B cell (primary cell): ENCODE measurements around the gene HTRA3. TPM values are rescaled to one million over a fixed set of nuclear protein-coding genes. Genes with fewer than 3 reads are reported as not detected.

ENCODE experiments used
- ATAC-seq: fragments of 200-7000 bp; cut with Tn5 transposase; one replicate; pipeline ENCODE4 v1.10.0; 2021; ENCODE audit warnings: low read depth, mild to moderate bottlenecking, moderate number of reproducible peaks, moderate library complexity
- CTCF ChIA-PET: fragments of 350-600 bp; sonication (Branson Sonifier 250); formaldehyde crosslinking; loops from one replicate; lab custom pipeline; 2021; ENCODE audit warnings: antibody characterized with exemption, inconsistent platforms; lab: Charles Lee
- POLR2A ChIA-PET: fragments of 350-600 bp; sonication (Branson Sonifier 250); formaldehyde crosslinking; loops from one replicate; lab custom pipeline; 2021; ENCODE audit warnings: antibody characterized with exemption; lab: Charles Lee
- DNase-seq: peaks from one replicate; pipeline ENCODE4 v3.0.0; 2013
- H2AFZ ChIP-seq: 2 replicates; pipeline ENCODE4 v1.6.1; 2012; ENCODE audit warnings: mild to moderate bottlenecking, low read depth, low read length; ENCODE audit not compliant: insufficient read depth, poor library complexity, severe bottlenecking
- H3K27ac ChIP-seq, 2 donors: 1 replicate in 1 of 2; 2 replicates in 1 of 2; pipeline ENCODE4 v1.5.1; 2012 to 2013; ENCODE audit warnings: low read length in 2 of 2, mild to moderate bottlenecking in 2 of 2, moderate library complexity in 1 of 2
- H3K27me3 ChIP-seq, 4 experiments: fragments of 200-600 bp in 1 of 4; sonication (generic) in 1 of 4; replicated peaks in 1 of 4; 1 replicate in 2 of 4; 2 replicates in 2 of 4; pipeline versions ENCODE4 v1.6.1 to v1.7.0; 2013 to 2016; ENCODE audit warnings: low read length in 3 of 4, mild to moderate bottlenecking in 2 of 4, mixed read lengths in 1 of 4, moderate library complexity in 1 of 4; ENCODE audit not compliant: insufficient read depth in 4 of 4, control insufficient read depth in 3 of 4; ENCODE audit errors: control extremely low read depth in 1 of 4
- H3K36me3 ChIP-seq, 2 experiments: replicated peaks in 1 of 2; 1 replicate in 1 of 2; 2 replicates in 1 of 2; pipeline versions ENCODE4 v1.6.1 to v1.7.1; 2013; ENCODE audit warnings: low read length in 1 of 2; ENCODE audit not compliant: insufficient read depth in 2 of 2, control insufficient read depth in 1 of 2; ENCODE audit errors: control extremely low read depth in 1 of 2, extremely low read depth in 1 of 2
- H3K4me1 ChIP-seq, 2 donors: fragments of 200-600 bp in 1 of 2; sonication (generic) in 1 of 2; 1 replicate in 1 of 2; 2 replicates in 1 of 2; pipeline versions ENCODE4 v1.5.1 to v1.6.1; 2013 to 2017; ENCODE audit warnings: low read length in 2 of 2; ENCODE audit not compliant: control insufficient read depth in 2 of 2, insufficient read depth in 2 of 2
- H3K4me2 ChIP-seq: replicated peaks from 2 replicates; pipeline ENCODE3; 2012; ENCODE audit warnings: mild to moderate bottlenecking, low read depth, low read length; ENCODE audit not compliant: poor library complexity, severe bottlenecking
- H3K4me3 ChIP-seq, 5 experiments: fragments of 200-600 bp in 1 of 5; sonication (generic) in 1 of 5; 1 replicate in 3 of 5; 2 replicates in 2 of 5; pipeline versions ENCODE4 v1.5.1 to v1.7.0; 2011 to 2016; ENCODE audit warnings: low read length in 4 of 5, mild to moderate bottlenecking in 4 of 5, low read depth in 2 of 5, control low read depth in 1 of 5, moderate library complexity in 1 of 5; ENCODE audit not compliant: insufficient read depth in 1 of 5; ENCODE audit errors: control extremely low read depth in 1 of 5, extremely low read depth in 1 of 5
- H3K79me2 ChIP-seq: fragments of 200-600 bp; sonication (generic); one replicate; pipeline ENCODE4 v1.6.0; 2016; ENCODE audit warnings: low read length; ENCODE audit not compliant: control insufficient read depth, insufficient read depth
- H3K9ac ChIP-seq: fragments of 200-600 bp; sonication (generic); 2 replicates; pipeline ENCODE4 v1.6.1; 2017; ENCODE audit warnings: mild to moderate bottlenecking, low read length, moderate library complexity
- H3K9me3 ChIP-seq, 3 donors: one replicate each; pipeline versions ENCODE4 v1.6.1 to v1.7.1; 2013; ENCODE audit warnings: low read length in 2 of 3; ENCODE audit not compliant: control insufficient read depth in 2 of 3, insufficient read depth in 1 of 3; ENCODE audit errors: control extremely low read depth in 1 of 3
- H4K20me1 ChIP-seq: 2 replicates; pipeline ENCODE4 v1.6.0; 2012; ENCODE audit warnings: mild to moderate bottlenecking, low read length; ENCODE audit not compliant: insufficient read depth, control insufficient read depth, poor library complexity, severe bottlenecking
- H3K27ac Mint-ChIP-seq: one replicate; pipeline ENCODE4 v1.8.0; 2021; ENCODE audit warnings: mixed read lengths
- H3K27me3 Mint-ChIP-seq: one replicate; pipeline ENCODE4 v1.8.0; 2021; ENCODE audit warnings: mixed read lengths
- H3K4me1 Mint-ChIP-seq: one replicate; pipeline ENCODE4 v1.8.0; 2021; ENCODE audit warnings: mixed read lengths
- H3K4me3 Mint-ChIP-seq: one replicate; pipeline ENCODE4 v1.8.0; 2021; ENCODE audit warnings: mixed read lengths
- H3K9me3 Mint-ChIP-seq: one replicate; pipeline ENCODE4 v1.8.0; 2022; ENCODE audit warnings: mixed read lengths; ENCODE audit not compliant: insufficient read depth
- EZH2 ChIP-seq: IDR thresholded peaks from 2 replicates; pipeline ENCODE4 v1.6.1; 2012; ENCODE audit warnings: borderline replicate concordance, low read depth, mild to moderate bottlenecking, moderate library complexity, low read length; ENCODE audit not compliant: insufficient read depth, poor library complexity, severe bottlenecking
- WGBS: methylation state at CpG from one replicate; pipeline ENCODE4 v1.1.5; 2013; ENCODE audit warnings: missing lambda C conversion rate; ENCODE audit not compliant: insufficient coverage; 5-methylcytosine and 5-hydroxymethylcytosine counted together
- intact Hi-C: fragments of 100-400 bp; cut with micrococcal nuclease; formaldehyde crosslinking; loops from one replicate; pipeline ENCODE4 v1.10.0; 2022
- polyA plus RNA-seq: library from polyadenylated mRNA; depleted of rRNA; stranded (reverse); fragments of >200 nt; gene quantifications from 2 replicates; pipeline ENCODE4 v1.2.3, GENCODE V29; 2012
- total RNA-seq, 2 donors: library from RNA; stranded (reverse); fragments of 120-200 nt in 1 of 2; gene quantifications; 1 replicate in 1 of 2; 2 replicates in 1 of 2; pipeline versions ENCODE4 v1.2.3 to v1.2.4, GENCODE V29; 2013 to 2022
- TF ChIP-seq, protein P1 (sequence below): fragments of 200-600 bp; IDR thresholded peaks from one replicate; pipeline ENCODE4 v1.8.0; 2022; ENCODE audit warnings: antibody characterized with exemption, mild to moderate bottlenecking

The HTRA3 gene
- total and polyA plus RNA-seq, 2 donors (not counting 1 experiment from before 2014, with no cell fraction given) = not detected

DNA sequence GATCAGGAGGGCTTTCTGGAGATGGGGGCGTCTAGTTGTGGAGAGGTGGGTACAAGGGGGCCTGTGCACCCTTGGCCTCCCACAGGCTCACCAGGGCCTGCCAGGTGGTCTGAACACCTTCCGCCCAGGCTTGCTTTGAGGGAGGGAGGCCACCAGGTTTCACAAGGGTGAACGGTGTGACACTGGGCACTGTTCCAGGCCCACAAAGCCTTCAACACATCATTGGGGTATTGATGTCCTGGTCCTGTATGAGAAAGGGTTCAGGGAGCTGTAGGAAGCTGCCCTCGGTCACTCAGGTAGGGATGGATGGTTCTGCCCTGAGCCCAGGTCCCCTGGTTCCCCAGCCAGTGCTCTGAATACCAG lies 6.0 kb downstream of the HTRA3 start:
- 63% methylated on average over 2 of the region's 4 CpGs for WGBS
- Histone ChIP-seq H3K4me3 (no peak overlapping the region), H3K4me2 (no peak overlapping the region), H3K27ac (no peak overlapping the region), H3K79me2 (no peaks in the 10 kb centered on the region), H2AFZ (no peak overlapping the region), H3K36me3 (no peaks in the 10 kb centered on the region), H4K20me1 (no peaks in the 10 kb centered on the region), H3K27me3 (peaks cover 0 to 5% (median 0%) of the 10 kb centered on the region in 4 experiments), H3K4me1 (no peaks in the 10 kb centered on the region), H3K9ac (no peak overlapping the region), H3K9me3 (no peaks in the 10 kb centered on the region)
- Mint-ChIP-seq H3K27ac (no peak overlapping the region), H3K4me3 (no peak overlapping the region), H3K27me3 (peaks cover 20% of the 10 kb centered on the region), H3K4me1 (no peaks in the 10 kb centered on the region), H3K9me3 (no peaks in the 10 kb centered on the region)
- ATAC-seq (no peak), DNase-seq (no peak)
- no peak for TF ChIP-seq EZH2
- TF ChIP-seq, protein P1, sequence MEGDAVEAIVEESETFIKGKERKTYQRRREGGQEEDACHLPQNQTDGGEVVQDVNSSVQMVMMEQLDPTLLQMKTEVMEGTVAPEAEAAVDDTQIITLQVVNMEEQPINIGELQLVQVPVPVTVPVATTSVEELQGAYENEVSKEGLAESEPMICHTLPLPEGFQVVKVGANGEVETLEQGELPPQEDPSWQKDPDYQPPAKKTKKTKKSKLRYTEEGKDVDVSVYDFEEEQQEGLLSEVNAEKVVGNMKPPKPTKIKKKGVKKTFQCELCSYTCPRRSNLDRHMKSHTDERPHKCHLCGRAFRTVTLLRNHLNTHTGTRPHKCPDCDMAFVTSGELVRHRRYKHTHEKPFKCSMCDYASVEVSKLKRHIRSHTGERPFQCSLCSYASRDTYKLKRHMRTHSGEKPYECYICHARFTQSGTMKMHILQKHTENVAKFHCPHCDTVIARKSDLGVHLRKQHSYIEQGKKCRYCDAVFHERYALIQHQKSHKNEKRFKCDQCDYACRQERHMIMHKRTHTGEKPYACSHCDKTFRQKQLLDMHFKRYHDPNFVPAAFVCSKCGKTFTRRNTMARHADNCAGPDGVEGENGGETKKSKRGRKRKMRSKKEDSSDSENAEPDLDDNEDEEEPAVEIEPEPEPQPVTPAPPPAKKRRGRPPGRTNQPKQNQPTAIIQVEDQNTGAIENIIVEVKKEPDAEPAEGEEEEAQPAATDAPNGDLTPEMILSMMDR = no peak
- CTCF ChIA-PET = no interaction called here
- POLR2A ChIA-PET = no interaction called here
- intact Hi-C loops = no loop called here

DNA sequence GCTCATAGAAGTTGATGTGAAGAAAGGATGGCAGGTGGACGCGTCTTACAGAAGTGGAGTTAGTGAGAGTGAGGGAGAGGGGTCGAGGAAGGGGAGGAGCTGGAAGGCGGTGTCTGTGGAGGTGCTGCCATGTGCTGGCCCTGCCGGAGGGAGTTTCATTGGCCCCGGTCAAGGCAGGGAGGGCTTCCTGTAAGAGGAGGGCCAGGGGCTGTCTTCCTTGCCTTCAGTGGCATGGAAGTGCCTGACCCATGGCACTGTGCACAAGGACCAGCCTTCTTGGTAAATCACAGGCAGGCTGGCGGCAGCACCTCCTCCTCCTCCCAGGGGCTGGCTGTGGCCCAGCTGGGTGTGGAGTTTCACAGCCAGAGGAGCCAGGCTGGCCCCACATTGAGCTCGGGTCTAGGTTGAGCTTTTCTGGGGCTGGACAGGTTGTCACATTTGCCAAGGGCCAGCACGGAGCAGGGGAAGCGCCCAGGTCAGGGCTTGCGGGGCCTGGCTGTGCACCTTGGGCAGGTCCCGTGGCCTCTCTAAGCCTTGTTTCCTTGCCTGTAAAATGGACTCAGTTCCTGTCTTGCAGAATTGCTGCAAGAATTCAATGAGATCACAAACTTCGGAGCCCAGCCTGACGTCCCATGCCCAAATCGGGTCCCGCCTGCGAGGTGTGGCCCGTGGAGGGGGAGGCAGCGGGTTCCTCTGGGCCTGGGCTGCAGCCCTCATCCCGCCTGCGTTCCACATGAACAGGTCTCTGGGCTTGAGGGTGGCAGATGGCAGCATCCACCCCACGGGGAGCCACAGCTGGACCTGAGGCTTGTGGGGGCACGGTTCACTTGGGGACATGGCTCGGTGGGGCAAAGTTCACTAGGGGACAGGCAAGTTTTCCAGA lies 7.0 kb downstream of the HTRA3 start:
- Histone ChIP-seq H3K9me3 (no peaks in the 10 kb centered on the region), H4K20me1 (no peaks in the 10 kb centered on the region), H3K36me3 (no peaks in the 10 kb centered on the region), H3K4me1 (no peaks in the 10 kb centered on the region), H3K4me3 (no peak overlapping the region), H2AFZ (no peak overlapping the region), H3K27me3 (no peaks in the 10 kb centered on the region), H3K9ac (no peak overlapping the region), H3K4me2 (no peak overlapping the region), H3K27ac (no peak overlapping the region), H3K79me2 (no peaks in the 10 kb centered on the region)
- intact Hi-C loops = no loop called here
- no peak for TF ChIP-seq EZH2
- TF ChIP-seq, protein P1 = no peak
- ChIA-PET POLR2A (no interaction called here), CTCF (no interaction called here)
- Mint-ChIP-seq H3K27me3 (peaks cover 12% of the 10 kb centered on the region), H3K4me3 (no peak overlapping the region), H3K27ac (no peak overlapping the region), H3K4me1 (no peaks in the 10 kb centered on the region), H3K9me3 (no peaks in the 10 kb centered on the region)
- WGBS = 76% methylated on average over 23 of the region's 24 CpGs
- ATAC-seq = no peak
- DNase-seq = no peak
